Activated naive CD4-positive, alpha-beta T cell treated with anti-CD3 and anti-CD28 coated beads for 36 hours (primary cell): ENCODE results near the gene LRP1B. TPM values are rescaled to one million over a fixed set of nuclear protein-coding genes. Genes with fewer than 3 reads are reported as not detected.

Experiments
- CTCF ChIA-PET: fragments of 350-600 bp; sonication (Branson Sonifier 250); formaldehyde crosslinking; loops from one replicate; lab custom pipeline; 2021; ENCODE audit warnings: antibody characterized with exemption; lab: Charles Lee
- DNase-seq: peaks from one replicate; pipeline ENCODE4 v3.0.0-alpha.2; 2020
- H3K27ac Mint-ChIP-seq: one replicate; pipeline ENCODE4 v1.8.0; 2021; ENCODE audit warnings: mild to moderate bottlenecking, mixed read lengths
- H3K27me3 Mint-ChIP-seq: one replicate; pipeline ENCODE4 v1.8.0; 2021; ENCODE audit warnings: low read depth, mixed read lengths
- H3K36me3 Mint-ChIP-seq: one replicate; pipeline ENCODE4 v1.8.0; 2021; ENCODE audit warnings: low read depth, mixed read lengths
- H3K4me1 Mint-ChIP-seq: one replicate; pipeline ENCODE4 v1.8.0; 2021; ENCODE audit warnings: low read depth, mixed read lengths
- H3K4me3 Mint-ChIP-seq: one replicate; pipeline ENCODE4 v1.8.0; 2021; ENCODE audit warnings: mild to moderate bottlenecking, moderate library complexity, mixed read lengths
- H3K9me3 Mint-ChIP-seq: one replicate; pipeline ENCODE4 v1.8.0; 2021; ENCODE audit warnings: mixed read lengths
- intact Hi-C: fragments of 100-400 bp; cut with micrococcal nuclease; formaldehyde crosslinking; loops from one replicate; pipeline ENCODE4 v1.15.1; 2023
- total RNA-seq, 2 experiments: library from RNA; stranded (reverse); gene quantifications; one replicate each; pipeline ENCODE4 v1.2.3, GENCODE V29; 2021

The LRP1B gene
- total RNA-seq, 2 experiments from 2014 or later = not detected

GRCh38 chr2:141967503-141967902 is 163.3 kb downstream of the LRP1B start:
- H3K4me1 Mint-ChIP-seq = no peaks in the 10 kb centered on the region
- no peaks in the 10 kb centered on the region for H3K36me3 Mint-ChIP-seq
- intact Hi-C loops = no loop called here
- no peak overlapping the region for H3K4me3 Mint-ChIP-seq
- CTCF ChIA-PET = no interaction called here
- peaks cover 8% of the 10 kb centered on the region for H3K9me3 Mint-ChIP-seq
- DNase-seq = no peak
- no peak overlapping the region for H3K27ac Mint-ChIP-seq
- H3K27me3 Mint-ChIP-seq = no peaks in the 10 kb centered on the region

- no peaks in the 10 kb centered on the region for H3K36me3 Mint-ChIP-seq
- H3K4me3 Mint-ChIP-seq = no peak overlapping the region
- H3K27me3 Mint-ChIP-seq = no peaks in the 10 kb centered on the region
- no peak overlapping the region for H3K27ac Mint-ChIP-seq
- no peaks in the 10 kb centered on the region for H3K4me1 Mint-ChIP-seq
- DNase-seq = no peak
- intact Hi-C loops = no loop called here
- H3K9me3 Mint-ChIP-seq = peaks cover 1% of the 10 kb centered on the region
- CTCF ChIA-PET = no interaction called here
These were observed 170.9 kb downstream of the LRP1B start for GRCh38 chr2:141959941-141960340.

- no peaks in the 10 kb centered on the region for H3K36me3 Mint-ChIP-seq
- CTCF ChIA-PET = no interaction called here
These were observed 171.8 kb downstream of the LRP1B start for GRCh38 chr2:141959016-141959415.

GRCh38 chr2:141957827-141958450 is 172.9 kb downstream of the LRP1B start:
- Mint-ChIP-seq H3K27ac (peak overlapping the region; percentile 24), H3K36me3 (no peaks in the 10 kb centered on the region), H3K27me3 (no peaks in the 10 kb centered on the region), H3K4me3 (no peak overlapping the region), H3K9me3 (peaks cover 1% of the 10 kb centered on the region), H3K4me1 (no peaks in the 10 kb centered on the region)
- intact Hi-C loops = no loop called here
- CTCF ChIA-PET = no interaction called here
- DNase-seq = no peak

More at GRCh38 chr2:141959016-141959415, 171.8 kb downstream of the LRP1B start:
- H3K4me3 Mint-ChIP-seq = no peak overlapping the region
- H3K9me3 Mint-ChIP-seq = peaks cover 1% of the 10 kb centered on the region
- no peaks in the 10 kb centered on the region for H3K4me1 Mint-ChIP-seq
- DNase-seq = no peak
- H3K27me3 Mint-ChIP-seq = no peaks in the 10 kb centered on the region
- H3K27ac Mint-ChIP-seq = no peak overlapping the region
- intact Hi-C loops = no loop called here

- Mint-ChIP-seq H3K9me3 (no peaks in the 10 kb centered on the region), H3K4me1 (no peaks in the 10 kb centered on the region), H3K36me3 (no peaks in the 10 kb centered on the region), H3K27me3 (no peaks in the 10 kb centered on the region), H3K27ac (peak overlapping the region; percentile 24), H3K4me3 (no peak overlapping the region)
- intact Hi-C loops = no loop called here
- CTCF ChIA-PET = no interaction called here
- no peak for DNase-seq
These were observed 173.5 kb downstream of the LRP1B start for GRCh38 chr2:141957321-141957720.

- Mint-ChIP-seq H3K36me3 (no peaks in the 10 kb centered on the region), H3K4me3 (no peak overlapping the region), H3K27ac (no peak overlapping the region), H3K9me3 (peaks cover 3% of the 10 kb centered on the region), H3K4me1 (no peaks in the 10 kb centered on the region), H3K27me3 (no peaks in the 10 kb centered on the region)
- CTCF ChIA-PET = no interaction called here
- intact Hi-C loops = no loop called here
- no peak for DNase-seq
These were observed 183.3 kb downstream of the LRP1B start for GRCh38 chr2:141947396-141948114.

GRCh38 chr2:141946016-141946415 is 184.8 kb downstream of the LRP1B start:
- intact Hi-C loops = no loop called here
- peaks cover 3% of the 10 kb centered on the region for H3K9me3 Mint-ChIP-seq
- no peaks in the 10 kb centered on the region for H3K27me3 Mint-ChIP-seq
- H3K4me1 Mint-ChIP-seq = no peaks in the 10 kb centered on the region
- no peaks in the 10 kb centered on the region for H3K36me3 Mint-ChIP-seq
- H3K27ac Mint-ChIP-seq = no peak overlapping the region
- CTCF ChIA-PET = no interaction called here
- no peak for DNase-seq
- H3K4me3 Mint-ChIP-seq = no peak overlapping the region

GRCh38 chr2:141943918-141944317 is 186.9 kb downstream of the LRP1B start:
- CTCF ChIA-PET = no interaction called here
- intact Hi-C loops = no loop called here

GRCh38 chr2:141942006-141942789 is 188.6 kb downstream of the LRP1B start:
- Mint-ChIP-seq H3K27ac (no peak overlapping the region), H3K4me1 (no peaks in the 10 kb centered on the region), H3K36me3 (no peaks in the 10 kb centered on the region), H3K27me3 (no peaks in the 10 kb centered on the region), H3K4me3 (no peak overlapping the region), H3K9me3 (peaks cover 3% of the 10 kb centered on the region)
- DNase-seq = no peak
- CTCF ChIA-PET = no interaction called here
- intact Hi-C loops = no loop called here

More at GRCh38 chr2:141943918-141944317, 186.9 kb downstream of the LRP1B start:
- Mint-ChIP-seq H3K4me1 (no peaks in the 10 kb centered on the region), H3K36me3 (no peaks in the 10 kb centered on the region), H3K27me3 (no peaks in the 10 kb centered on the region), H3K27ac (no peak overlapping the region), H3K9me3 (peaks cover 3% of the 10 kb centered on the region), H3K4me3 (no peak overlapping the region)
- DNase-seq = no peak

GRCh38 chr2:141941210-141941714 is 189.6 kb downstream of the LRP1B start:
- Mint-ChIP-seq H3K4me1 (no peaks in the 10 kb centered on the region), H3K9me3 (peaks cover under 1% of the 10 kb centered on the region), H3K4me3 (no peak overlapping the region), H3K27me3 (no peaks in the 10 kb centered on the region), H3K36me3 (no peaks in the 10 kb centered on the region), H3K27ac (no peak overlapping the region)
- DNase-seq = no peak
- CTCF ChIA-PET = no interaction called here
- intact Hi-C loops = no loop called here

GRCh38 chr2:141940709-141941108 is 190.1 kb downstream of the LRP1B start:
- H3K27me3 Mint-ChIP-seq = no peaks in the 10 kb centered on the region
- CTCF ChIA-PET = no interaction called here
- intact Hi-C loops = no loop called here
- no peak overlapping the region for H3K4me3 Mint-ChIP-seq
- no peaks in the 10 kb centered on the region for H3K4me1 Mint-ChIP-seq
- no peak overlapping the region for H3K27ac Mint-ChIP-seq
- H3K9me3 Mint-ChIP-seq = no peaks in the 10 kb centered on the region
- no peak for DNase-seq
- H3K36me3 Mint-ChIP-seq = no peaks in the 10 kb centered on the region

- no peaks in the 10 kb centered on the region for H3K36me3 Mint-ChIP-seq
- intact Hi-C loops = no loop called here
- peaks cover 3% of the 10 kb centered on the region for H3K9me3 Mint-ChIP-seq
- H3K4me3 Mint-ChIP-seq = no peak overlapping the region
- CTCF ChIA-PET = no interaction called here
- H3K4me1 Mint-ChIP-seq = no peaks in the 10 kb centered on the region
- H3K27ac Mint-ChIP-seq = no peak overlapping the region
- no peak for DNase-seq
- no peaks in the 10 kb centered on the region for H3K27me3 Mint-ChIP-seq
These were observed 197.6 kb downstream of the LRP1B start for GRCh38 chr2:141933226-141933625.
